Stimulated activated CD4-positive, alpha-beta T cell treated with anti-CD3 and anti-CD28 coated beads, TNF-alpha, amount 100 ng/mL, for 48 hours (primary cell): ENCODE data around the gene PLA2G4C.
"Not testable (repeated sequence)": the region's sequence is repeated elsewhere in the genome, so short reads cannot be mapped to it uniquely, and the experiment has no call there.

Experiments used
- DNase-seq, 3 donors: peaks; one replicate each; pipeline ENCODE4 v3.0.0-alpha.2; 2020; ENCODE audit warnings: low read depth in 3 of 3

The PLA2G4C gene

DNA sequence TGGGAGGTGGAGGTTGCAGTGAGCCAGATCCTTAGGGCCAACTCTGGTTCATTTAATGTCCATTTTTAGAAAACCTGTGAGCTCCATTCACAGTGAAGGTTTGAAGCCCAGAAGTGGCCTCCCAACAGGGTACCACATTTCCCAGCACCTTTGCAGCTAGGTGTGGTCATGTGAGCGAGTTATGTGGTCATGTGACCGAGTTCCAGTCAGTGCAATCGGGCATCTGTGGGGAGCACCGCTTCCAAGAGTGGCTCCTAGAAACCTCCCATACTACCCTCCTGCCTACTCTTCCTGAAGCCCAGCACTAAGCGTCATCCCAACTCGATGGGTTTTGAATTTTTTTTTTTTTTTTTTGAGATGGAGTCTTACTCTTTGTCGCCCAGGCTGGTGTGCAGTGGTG, 663 bp upstream of the PLA2G4C start:
- DNase-seq, result no peak

DNA sequence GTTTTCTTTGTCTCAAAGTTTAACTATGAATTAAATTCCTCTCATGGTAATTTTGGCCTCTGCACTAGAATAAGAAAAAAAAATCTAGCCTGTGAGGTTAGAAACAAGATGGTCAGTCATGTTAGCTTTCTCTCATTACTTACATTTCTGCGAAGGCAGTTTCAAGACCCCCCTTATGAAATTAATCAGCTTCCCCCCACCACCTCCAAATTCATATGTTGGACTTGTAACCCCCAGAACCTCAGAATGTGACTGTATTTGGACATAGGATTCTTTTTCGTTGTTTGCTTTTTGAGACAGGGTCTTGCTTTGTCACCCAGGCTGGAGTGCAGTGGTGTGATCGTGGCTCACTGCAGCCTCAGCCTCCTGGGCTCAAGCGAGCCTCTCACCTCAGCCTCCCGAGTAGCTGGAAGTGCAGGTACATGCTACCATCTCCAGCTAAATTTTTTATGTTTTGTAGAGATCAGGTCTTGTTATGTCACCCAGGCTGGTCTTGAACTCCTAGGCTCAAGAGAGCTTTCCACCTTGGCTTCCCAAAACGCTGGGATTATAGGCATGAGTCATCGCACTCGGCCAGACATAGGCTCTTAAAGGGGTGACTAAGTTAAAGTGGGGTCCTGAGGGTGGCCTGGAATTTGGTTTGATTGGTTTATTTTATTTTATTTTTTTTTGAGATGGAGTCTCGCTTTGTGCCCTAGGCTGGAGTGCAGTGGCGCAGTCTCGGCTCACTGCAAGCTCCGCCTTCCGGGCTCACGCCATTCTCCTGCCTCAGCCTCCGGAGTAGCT, 1.4 kb downstream of the PLA2G4C start:
- DNase-seq, result no peak

DNA sequence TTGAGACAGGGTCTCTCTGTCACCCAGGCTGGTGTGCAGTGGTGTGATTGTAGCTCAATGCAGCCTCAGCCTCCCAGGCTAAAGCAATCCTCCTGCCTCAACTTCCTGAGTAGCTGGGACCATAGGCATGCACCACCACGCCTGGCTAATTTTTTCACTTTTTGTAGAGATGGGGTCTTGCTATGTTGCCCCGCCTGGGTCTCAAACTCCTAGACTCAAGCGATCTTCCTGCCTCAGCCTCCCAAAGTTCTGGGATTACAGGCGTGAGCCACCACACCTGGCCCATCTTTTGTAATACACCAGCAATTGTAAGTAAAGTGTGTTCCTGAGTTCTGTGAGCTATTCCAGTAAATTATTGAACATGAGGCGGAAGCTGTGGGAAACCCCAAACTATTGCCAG, 6.7 kb downstream of the PLA2G4C start:
- DNase-seq, result no peak

DNA sequence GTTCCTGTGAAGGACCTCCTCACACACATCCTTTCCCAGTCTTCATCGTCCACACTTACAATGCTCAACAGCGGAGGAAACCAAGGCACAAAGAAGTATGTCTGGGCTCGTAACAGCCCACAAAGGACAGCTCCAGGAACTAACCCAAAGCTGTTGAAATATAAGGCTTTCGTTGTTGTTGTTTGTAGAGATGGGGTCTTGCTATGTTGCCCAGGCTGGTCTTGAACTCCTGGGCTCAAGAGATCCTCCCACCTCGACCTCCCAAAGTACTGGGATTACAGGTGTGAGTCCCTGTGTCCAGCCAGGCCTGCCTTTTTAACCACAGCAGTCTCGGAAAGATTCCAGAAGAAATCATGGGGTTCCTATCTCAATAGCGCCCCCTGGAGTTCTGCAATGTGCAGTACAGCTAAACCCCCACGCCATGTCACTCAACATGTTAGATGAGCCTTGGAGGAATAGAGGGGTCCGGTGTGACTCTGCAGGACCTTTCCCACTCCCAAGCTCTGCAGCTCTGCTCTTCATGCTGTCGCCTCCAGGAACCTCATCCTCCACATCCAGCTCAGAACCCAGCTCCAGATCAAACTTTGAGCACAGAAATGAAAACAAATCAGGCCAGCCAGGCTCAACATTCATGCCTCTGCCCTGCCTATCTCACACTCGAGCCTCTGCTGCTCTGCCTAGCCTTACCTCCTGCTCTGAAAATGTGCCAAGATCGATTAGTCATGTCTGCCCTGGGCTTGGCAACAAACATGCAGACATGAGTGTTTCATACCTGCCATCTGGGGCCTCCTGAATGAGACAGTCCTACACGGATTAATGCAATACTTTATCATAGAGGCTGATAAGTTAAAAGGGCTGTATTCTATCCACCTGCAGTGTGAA, 7.5 kb downstream of the PLA2G4C start:
- DNase-seq, result peak in 2 of 3 donors; percentile 30 to 32

DNA sequence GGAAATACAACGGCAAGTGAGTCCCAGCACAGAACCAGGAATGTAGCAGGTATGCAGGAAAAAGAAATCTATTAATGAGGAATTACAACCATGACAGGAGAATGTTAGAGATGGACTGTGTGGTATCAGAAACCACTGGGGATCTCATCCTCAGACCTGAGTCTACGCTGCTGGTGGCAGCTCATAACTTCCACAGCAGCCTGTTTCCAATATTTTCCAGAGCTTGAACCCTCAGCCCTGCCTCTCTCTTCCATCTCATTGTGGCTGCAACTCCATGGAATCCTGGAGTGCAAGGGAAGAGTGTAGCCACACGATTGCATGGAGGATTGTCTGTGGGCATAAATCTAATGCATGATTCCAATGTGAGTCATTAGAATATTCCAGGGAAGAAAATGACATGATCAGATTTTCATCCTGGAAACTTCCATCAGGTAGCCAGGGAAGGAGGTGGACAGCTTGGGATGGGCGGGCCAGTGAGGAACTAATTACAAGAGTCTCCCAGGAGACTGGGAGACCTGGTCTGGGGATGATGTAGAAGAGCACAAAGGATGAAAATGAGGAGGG, 14.9 kb downstream of the PLA2G4C start:
- no peak for DNase-seq

DNA sequence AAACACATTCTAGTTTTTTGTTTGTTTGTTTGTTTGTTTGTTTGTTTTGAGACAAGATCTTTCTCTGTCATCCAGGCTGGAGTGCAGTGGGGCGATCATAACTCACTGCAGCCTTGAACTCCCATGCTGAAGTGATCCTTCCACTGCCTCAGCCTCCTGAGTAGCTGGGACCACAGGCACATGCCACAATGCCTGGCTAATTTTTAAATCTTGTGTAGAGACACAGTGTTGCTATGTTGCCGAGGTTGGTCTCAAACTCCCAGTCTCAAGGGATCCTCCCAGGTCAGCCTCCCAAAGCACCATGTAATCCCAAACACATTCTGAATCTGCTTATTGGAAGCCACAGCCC, 15.8 kb downstream of the PLA2G4C start:
- DNase-seq, result no peak

DNA sequence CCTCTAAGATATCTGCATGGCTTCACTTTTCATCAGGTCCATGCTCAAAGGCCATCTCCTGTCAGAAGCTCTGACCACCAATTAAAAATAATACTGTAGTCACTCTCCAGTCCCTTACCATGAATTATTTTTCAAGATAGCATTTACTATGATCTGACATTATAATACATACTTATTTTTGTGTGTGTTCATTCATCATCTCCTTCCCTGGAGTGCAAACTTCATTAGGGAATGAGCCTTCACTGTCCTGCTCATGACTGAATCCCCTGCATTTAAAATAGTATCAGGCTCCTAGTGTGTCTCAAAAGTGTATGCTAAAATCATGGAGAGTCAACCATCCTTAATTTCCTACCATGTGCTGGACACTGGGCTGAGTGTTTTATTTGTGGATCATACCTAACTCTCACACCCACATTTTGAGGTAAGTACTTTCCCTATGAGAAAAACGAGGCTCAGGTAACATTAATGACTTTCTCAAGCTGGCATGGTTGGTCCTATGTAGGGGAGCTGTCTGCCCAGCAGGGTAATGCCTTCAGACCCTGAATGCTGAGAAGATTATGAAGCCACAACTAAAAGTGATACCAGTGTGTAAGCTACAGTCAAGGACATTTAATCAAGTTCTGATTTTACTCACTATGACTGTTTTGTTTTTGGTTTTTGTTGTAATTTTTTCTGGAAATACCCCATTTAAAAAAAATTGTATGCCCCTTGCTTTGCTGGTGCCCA, 16.3 kb downstream of the PLA2G4C start:
- no peak for DNase-seq

DNA sequence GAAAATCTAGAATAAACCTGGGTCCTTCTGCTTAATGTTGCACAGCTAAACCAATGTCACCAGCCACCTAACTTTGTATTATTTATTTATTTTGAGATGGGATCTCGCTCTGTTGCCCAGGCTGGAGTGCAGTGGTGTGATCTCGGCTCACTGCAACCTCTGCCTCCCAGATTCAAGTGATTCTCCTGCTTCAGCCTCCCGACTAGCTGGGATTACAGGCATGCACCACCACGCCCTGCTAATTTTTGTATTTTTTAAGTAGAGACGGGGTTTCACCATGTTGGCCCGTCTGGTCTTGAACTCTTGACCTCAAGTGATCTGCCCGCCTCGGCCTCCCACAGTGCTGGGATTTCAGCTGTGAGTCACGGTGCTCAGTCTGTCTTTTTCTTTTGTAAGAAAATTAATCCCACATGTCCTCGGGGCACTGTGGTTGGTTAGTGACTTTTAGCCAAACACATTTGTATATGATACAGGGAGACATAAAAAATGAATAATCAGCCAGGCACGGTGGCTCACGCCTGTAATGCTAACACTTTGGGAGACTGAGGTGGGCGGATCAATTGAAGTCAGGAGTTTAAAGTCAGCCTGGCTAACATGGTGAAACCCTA, 19.4 kb downstream of the PLA2G4C start:
- not testable (repeated sequence) for DNase-seq

DNA sequence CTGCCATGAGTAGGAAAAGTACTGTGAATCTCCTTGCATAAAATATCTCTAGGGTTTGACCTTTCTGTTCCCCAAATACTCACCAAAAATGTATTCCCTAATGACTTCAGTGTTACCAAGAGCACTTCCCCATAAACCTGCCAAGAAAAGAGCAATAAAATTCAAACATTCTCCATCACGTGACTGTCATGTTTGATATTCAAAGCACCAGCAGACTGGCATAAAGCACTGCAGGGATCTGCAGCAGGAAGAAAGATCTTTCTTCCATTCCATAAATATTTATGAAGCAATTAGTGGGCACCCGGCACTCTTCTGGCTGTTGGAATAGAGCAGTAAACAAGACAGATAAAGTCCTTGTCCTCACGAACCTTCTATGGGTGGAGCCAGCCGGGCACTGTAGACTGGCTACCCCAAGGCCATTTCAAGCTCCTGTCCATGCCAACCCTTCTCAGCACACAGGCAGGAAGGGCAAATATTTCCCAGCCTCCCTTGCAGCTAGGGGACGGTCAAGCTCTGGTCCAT, 20.3 kb downstream of the PLA2G4C start:
- DNase-seq, result no peak

DNA sequence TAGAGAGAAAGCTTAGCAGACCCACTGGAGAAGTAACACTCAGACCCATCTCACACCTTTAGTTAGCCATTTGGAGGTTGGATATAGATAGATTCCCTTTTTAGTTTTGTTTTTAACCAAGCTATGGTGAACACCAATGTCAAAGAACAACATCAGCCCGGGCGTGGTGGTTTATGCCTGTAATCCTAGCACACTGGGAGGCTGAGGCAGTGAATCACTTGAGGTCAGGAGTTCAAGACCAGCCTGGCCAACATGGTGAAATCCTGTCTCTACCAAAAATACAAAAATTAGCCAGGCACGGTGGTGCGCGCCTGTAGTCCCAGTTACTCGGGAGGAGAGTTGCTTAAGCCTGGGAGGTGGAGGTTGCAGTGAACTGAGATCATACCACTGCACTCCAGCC, 21.6 kb downstream of the PLA2G4C start:
- not testable (repeated sequence) for DNase-seq

DNA sequence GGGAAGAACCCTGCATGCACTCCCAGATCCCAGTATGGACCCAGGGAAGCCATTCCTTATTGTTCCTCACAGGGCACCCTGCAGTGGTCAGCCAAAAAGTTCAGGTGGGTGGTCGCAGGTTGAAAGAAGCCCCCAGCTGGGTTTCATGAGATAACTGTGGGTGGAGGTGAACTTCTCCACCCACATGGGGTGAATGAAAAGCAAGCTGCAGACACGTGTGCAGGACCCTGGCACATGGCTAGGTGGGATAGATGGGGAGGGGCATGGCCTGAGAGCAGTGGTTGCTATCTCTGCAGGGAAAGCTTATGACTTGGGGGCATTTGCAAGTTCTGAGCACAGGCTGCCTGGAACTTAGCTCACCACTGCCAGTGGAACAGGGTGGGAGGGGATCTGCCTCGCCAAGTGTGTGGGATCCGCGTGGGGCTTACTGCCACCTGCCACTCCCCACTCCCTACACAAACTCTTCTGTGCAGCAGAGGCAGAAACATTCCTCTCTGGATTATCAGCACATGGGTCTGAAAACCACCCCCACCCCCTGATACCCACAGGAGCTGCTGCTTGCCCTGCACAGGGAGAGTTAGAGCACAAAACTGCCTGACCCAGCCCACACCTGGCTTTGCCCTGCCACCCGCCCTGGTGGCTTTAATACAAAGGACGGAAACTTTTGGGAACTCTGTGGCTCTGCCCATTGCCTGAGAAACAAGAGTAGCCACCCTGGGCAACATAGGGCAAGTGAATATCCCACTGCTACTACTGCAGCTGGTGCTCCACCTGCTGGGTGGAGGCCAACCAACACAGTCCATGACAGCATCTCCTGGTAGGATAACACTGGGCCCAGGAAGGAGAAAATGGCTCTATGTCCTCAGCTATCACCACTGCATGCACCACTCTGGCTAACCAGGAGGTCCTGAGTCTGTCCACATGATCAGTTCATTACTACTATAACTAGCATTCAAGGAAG, 24.4 kb downstream of the PLA2G4C start:
- DNase-seq, result no peak

DNA sequence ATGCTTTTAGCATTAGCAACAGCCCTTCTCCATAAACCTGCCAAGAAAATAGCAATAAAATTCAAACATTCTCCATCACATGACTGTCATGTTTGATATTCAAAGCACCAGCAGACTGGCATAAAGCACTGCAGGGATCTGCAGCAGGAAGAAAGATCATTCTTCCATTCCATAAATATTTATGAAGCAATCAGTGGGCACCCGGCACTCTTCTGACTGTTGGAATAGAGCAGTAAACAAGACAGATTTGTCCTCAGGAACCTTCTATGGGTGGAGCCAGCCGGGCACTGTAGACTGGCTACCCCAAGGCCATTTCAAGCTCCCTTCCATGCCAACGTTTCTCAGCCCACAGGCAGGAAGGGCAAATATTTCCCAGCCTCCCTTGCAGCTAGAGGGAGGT, 25.5 kb downstream of the PLA2G4C start:
- DNase-seq, result no peak

DNA sequence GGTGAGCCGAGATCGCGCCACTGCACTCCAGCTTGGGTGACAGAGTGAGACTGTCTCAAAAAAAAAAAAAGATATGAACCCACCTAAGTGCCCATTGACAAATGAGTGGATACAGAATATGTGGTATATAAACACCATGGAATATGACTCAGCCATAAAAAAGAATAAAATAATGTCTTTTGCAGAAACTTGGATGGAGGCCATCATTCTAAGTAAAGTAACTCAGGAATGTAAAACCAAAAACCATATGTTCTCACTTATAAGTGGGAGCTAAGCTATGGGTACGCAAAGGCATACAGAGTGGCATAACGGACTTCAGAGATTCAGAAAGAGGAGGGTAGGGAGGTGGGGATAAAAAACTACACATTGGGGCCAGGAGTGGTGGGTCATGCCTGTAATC, 29.5 kb downstream of the PLA2G4C start:
- DNase-seq, result no peak

DNA sequence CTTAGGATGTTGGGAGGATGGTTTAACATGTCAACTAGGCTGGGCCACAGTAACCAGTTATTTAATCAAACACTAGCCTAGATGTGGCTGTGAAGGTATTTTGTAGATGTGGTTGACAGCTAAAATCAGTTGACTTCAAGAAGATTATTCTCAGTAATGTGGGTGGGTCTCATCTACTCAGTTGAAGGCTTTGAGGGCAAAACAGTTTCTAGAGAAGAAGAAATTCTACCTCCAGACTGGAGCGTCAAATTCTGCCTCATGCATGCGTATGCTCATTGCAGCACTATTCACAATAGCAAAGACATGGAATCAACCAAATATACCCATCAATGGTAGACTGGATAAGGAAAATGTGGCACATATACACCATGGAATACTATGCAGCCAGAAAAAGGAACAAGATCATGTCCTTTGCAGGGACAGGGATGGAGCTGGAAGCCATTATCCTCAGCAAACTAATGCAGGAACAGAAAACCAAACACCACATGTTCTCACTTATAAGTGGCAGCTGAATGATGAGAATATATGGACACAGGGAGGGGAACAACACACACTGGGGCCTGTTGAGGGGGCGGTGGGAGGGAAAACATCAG, 40.3 kb downstream of the PLA2G4C start:
- not testable (repeated sequence) for DNase-seq

DNA sequence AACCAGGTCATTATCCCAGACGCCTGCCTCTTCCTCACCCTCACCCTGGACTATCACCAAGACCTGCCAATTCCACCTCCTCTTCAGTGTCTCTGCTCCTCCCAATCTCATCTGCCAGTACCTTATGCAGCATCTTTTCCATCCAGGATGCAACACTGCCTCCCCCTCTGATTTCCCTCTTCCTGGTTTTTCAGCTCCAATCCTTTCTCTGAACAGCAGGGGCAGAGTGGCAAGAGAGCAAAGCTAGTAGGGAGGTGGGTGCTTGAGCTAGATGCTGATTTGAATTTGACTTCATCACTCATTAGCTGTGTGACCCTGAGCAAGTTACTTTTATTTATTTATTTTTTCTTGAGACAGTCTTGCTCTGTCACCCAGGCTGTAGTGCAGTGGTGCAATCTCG, 41.2 kb downstream of the PLA2G4C start:
- no peak for DNase-seq

DNA sequence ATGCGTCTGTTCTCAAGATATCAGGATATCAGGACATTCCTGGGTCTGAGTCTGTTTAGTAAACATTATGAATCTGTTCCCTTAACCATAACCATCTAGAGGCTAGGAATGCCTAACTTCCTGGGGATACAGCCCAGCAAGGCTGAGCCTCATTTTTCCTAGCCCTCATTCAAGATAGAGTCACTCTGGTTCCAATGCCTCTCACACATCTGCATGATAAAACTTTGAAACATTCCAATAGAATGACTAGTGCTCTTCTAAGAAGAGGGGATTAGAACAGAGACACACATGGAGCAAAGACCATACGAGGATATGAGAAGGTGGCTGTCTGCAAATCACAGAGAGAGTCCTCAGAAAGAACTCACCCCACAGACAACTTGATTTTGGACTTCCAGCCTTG, 46.1 kb downstream of the PLA2G4C start:
- no peak for DNase-seq

DNA sequence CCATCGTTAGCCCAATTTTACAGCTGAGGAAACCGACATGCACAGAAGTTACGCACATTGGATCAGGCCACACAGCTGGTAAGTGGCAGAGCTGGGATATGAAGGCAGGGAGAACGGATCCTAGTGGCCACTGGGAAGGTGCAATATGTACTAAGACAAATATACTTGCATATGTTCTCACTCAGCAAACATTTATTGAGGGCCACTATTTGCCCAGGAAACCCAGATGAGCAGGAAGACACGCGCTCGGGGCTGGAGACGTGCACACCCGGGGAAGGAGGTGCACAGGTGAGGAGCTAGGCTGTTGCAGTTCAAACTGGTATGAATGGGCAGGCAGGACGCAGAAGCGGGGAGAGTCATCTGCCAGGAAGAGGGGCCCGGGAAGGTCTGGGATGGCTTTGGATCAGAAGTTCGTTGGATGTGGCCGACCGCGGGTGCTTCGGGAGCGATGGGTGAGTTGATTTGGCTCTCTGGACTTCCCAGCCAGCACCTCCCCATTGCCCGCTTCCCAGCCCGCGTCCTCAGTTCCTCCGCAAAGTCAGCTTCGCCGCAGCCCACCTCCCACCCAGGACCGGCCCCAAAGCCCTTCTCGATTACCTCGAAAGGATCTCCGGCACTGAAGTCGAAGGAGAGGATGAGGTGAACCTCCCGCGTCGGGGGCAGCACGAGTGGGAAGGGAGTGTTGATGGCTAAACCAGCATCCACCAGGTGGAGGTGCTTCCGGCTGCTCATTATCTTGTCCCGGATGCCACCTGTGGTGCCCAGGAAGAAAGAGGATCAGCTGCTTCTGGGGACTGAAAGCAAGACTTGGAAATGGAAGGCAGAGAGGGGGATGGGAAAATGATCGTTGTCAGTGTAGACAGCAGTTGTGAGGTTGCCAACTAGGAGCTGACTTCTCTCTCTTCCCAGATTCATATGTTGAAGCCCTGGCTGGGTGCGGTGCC, 48.9 kb downstream of the PLA2G4C start:
- DNase-seq, result no peak

DNA sequence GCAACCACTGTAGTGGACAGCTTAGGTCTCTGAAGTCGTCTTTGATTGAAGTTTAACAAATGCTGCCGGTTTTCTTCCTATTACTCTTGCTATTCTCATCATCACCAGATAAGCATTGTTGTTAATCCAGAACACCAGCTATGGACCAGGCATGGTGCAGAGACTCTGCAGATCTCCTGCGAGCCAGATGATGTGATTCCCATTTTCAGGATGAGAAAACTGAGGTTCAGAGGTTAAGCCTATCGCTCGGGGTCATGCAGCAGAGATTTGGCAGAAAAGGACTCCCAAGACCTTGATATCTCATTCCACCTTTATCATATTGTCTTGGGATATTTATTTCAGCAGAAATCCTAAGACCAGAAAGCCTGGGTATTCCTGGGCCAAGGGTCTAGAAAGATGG, 50.2 kb downstream of the PLA2G4C start:
- DNase-seq, result no peak

DNA sequence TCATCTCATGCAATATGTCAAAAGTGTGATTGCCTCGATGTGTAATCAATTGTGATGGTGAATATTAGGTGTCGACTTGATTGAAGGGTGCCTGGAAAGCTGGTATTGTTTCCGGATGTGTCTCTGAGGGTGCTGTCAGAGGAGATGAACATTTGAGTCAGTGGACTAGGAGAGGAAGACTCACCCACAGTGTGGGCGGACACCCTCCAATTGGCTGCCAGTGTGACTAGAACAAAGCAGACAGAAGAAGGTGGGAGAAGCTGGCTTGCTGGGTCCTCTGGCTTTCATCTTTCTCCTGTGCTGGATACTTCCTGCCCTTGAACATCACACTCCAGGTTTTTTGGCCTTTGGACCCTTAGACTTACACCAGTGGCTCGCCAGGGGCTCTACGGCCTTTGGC, 51.3 kb downstream of the PLA2G4C start:
- DNase-seq, result peak in 1 of 3 donors; percentile 7
